Caco-2 (cell line): ENCODE measurements around the gene ARHGAP15. TPM values are rescaled to one million over a fixed set of nuclear protein-coding genes. Genes with fewer than 3 reads are reported as not detected.

Source experiments
- BruUV-seq: library from RNA; stranded (reverse); fragments of 400-500 nt; replicated peaks from 2 replicates; lab custom pipeline; 2021; lab: Mats Ljungman, UMichigan
- CTCF ChIA-PET: fragments of 300-600 bp; sonication (Branson Sonifier 250); formaldehyde crosslinking; loops from one replicate; lab custom pipeline; 2022; ENCODE audit warnings: antibody characterized with exemption; lab: Charles Lee
- POLR2A ChIA-PET: fragments of 300-600 bp; sonication (Branson Sonifier 250); formaldehyde crosslinking; loops from one replicate; lab custom pipeline; 2022; ENCODE audit warnings: antibody characterized with exemption; lab: Charles Lee
- DNase-seq, 2 experiments: peaks; one replicate each; pipeline versions ENCODE4 v3.0.0 to v3.0.0-alpha.2; 2020 to 2022
- H3K27me3 ChIP-seq: replicated peaks from 2 replicates; pipeline ENCODE4 v1.6.0; 2011; ENCODE audit warnings: low read length; ENCODE audit not compliant: control insufficient read depth, insufficient read depth
- H3K36me3 ChIP-seq: 2 replicates; pipeline ENCODE4 v1.5.1; 2011; ENCODE audit warnings: low read length; ENCODE audit not compliant: control insufficient read depth, insufficient read depth
- H3K4me1 ChIP-seq: fragments of 250-450 bp; sonication (Bioruptor Pico); 2 replicates; pipeline ENCODE4 v1.5.1; 2020; ENCODE audit warnings: mild to moderate bottlenecking
- H3K4me3 ChIP-seq: 2 replicates; pipeline ENCODE4 v1.5.1; 2011; ENCODE audit warnings: low read depth, mild to moderate bottlenecking, control low read depth, low read length
- H3K9me3 ChIP-seq: fragments of 250-450 bp; sonication (Bioruptor Pico); 2 replicates; pipeline ENCODE4 v1.5.1; 2020; ENCODE audit warnings: mild to moderate bottlenecking, moderate library complexity
- H3K27ac Mint-ChIP-seq: one replicate; pipeline ENCODE4 v1.8.0; 2022; ENCODE audit warnings: mixed read lengths; ENCODE audit not compliant: unreplicated experiment
- H3K27me3 Mint-ChIP-seq: one replicate; pipeline ENCODE4 v1.8.0; 2022; ENCODE audit warnings: mixed read lengths; ENCODE audit not compliant: insufficient read depth, unreplicated experiment
- H3K36me3 Mint-ChIP-seq: one replicate; pipeline ENCODE4 v1.8.0; 2022; ENCODE audit warnings: mild to moderate bottlenecking, mixed read lengths; ENCODE audit not compliant: insufficient read depth, unreplicated experiment
- H3K4me1 Mint-ChIP-seq: one replicate; pipeline ENCODE4 v1.8.0; 2022; ENCODE audit warnings: low read depth, mixed read lengths; ENCODE audit not compliant: unreplicated experiment
- H3K4me3 Mint-ChIP-seq: one replicate; pipeline ENCODE4 v1.8.0; 2022; ENCODE audit warnings: mild to moderate bottlenecking, moderate library complexity, mixed read lengths; ENCODE audit not compliant: unreplicated experiment
- H3K9me3 Mint-ChIP-seq: one replicate; pipeline ENCODE4 v1.8.0; 2022; ENCODE audit warnings: mixed read lengths; ENCODE audit not compliant: unreplicated experiment
- intact Hi-C: fragments of 100-400 bp; cut with micrococcal nuclease; formaldehyde crosslinking; loops from one replicate; pipeline ENCODE4 v1.10.0; 2022; ENCODE audit not compliant: unreplicated experiment
- total RNA-seq: library from RNA; stranded (reverse); gene quantifications from 2 replicates; pipeline ENCODE4 v1.2.3, GENCODE V29; 2022
- TF ChIP-seq, protein P1 (sequence below), 2 experiments: fragments of 200-600 bp in 1 of 2; IDR thresholded peaks; 1 replicate in 1 of 2; 2 replicates in 1 of 2; pipeline versions ENCODE4 v1.5.1 to v1.8.0; 2011 to 2022; ENCODE audit warnings: antibody characterized with exemption in 1 of 2, control low read depth in 1 of 2, inconsistent platforms in 1 of 2, low read depth in 1 of 2, low read length in 1 of 2, mild to moderate bottlenecking in 1 of 2, moderate library complexity in 1 of 2; ENCODE audit not compliant: insufficient read depth in 1 of 2, severe bottlenecking in 1 of 2, unreplicated experiment in 1 of 2

ARHGAP15 gene
- total RNA-seq, 1 experiment from 2014 or later, result not detected

DNA sequence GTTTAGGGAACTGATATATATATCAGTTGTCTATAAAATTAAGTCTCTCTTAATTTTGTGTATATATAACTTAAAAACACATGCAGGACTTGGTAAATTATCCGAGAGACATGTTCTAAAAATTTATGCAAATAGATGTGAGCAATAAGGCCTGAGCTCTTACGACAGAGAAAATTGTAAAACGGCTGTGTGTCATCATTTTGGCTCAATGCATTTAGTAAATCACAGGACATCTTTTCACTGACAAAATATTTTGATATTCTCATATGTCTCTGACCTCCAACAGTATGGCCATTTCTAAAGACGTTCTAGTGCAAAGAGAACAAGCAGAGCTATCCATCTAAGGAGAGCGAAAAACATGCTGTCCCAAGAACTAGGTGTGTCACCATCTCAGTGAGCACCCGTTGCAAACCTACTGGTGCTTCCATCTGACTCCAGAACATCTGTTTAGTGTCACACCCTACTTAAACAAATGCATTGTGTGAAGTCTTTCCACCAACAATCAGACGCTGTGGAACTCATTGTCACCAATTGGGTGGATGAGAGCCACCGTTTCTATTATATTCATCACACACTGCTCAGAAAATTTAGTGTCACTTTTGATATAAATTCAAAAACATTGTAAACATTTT, 108.0 kb downstream of the ARHGAP15 start:
- ChIA-PET CTCF (no interaction called here), POLR2A (no interaction called here)
- BruUV-seq, result no TSS peak
- Mint-ChIP-seq H3K27ac (no peak overlapping the region), H3K27me3 (peaks cover 4% of the 10 kb centered on the region), H3K36me3 (no peaks in the 10 kb centered on the region), H3K4me3 (no peak overlapping the region), H3K9me3 (no peaks in the 10 kb centered on the region), H3K4me1 (no peaks in the 10 kb centered on the region)
- H3K27me3 ChIP-seq, result no peaks in the 10 kb centered on the region
- no peaks in the 10 kb centered on the region for H3K9me3 ChIP-seq
- DNase-seq, result no peak
- H3K4me1 ChIP-seq, result no peaks in the 10 kb centered on the region
- H3K36me3 ChIP-seq, result no peaks in the 10 kb centered on the region
- H3K4me3 ChIP-seq, result no peak overlapping the region
- TF ChIP-seq, protein P1, sequence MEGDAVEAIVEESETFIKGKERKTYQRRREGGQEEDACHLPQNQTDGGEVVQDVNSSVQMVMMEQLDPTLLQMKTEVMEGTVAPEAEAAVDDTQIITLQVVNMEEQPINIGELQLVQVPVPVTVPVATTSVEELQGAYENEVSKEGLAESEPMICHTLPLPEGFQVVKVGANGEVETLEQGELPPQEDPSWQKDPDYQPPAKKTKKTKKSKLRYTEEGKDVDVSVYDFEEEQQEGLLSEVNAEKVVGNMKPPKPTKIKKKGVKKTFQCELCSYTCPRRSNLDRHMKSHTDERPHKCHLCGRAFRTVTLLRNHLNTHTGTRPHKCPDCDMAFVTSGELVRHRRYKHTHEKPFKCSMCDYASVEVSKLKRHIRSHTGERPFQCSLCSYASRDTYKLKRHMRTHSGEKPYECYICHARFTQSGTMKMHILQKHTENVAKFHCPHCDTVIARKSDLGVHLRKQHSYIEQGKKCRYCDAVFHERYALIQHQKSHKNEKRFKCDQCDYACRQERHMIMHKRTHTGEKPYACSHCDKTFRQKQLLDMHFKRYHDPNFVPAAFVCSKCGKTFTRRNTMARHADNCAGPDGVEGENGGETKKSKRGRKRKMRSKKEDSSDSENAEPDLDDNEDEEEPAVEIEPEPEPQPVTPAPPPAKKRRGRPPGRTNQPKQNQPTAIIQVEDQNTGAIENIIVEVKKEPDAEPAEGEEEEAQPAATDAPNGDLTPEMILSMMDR (IDR thresholded peaks at IDR 0.05; ENCODE audit: insufficient read depth in 1 of 2, low read depth in 1 of 2, low read length in 1 of 2, severe bottlenecking in 1 of 2, unreplicated experiment in 1 of 2), result no peak
- intact Hi-C loops, result no loop called here

DNA sequence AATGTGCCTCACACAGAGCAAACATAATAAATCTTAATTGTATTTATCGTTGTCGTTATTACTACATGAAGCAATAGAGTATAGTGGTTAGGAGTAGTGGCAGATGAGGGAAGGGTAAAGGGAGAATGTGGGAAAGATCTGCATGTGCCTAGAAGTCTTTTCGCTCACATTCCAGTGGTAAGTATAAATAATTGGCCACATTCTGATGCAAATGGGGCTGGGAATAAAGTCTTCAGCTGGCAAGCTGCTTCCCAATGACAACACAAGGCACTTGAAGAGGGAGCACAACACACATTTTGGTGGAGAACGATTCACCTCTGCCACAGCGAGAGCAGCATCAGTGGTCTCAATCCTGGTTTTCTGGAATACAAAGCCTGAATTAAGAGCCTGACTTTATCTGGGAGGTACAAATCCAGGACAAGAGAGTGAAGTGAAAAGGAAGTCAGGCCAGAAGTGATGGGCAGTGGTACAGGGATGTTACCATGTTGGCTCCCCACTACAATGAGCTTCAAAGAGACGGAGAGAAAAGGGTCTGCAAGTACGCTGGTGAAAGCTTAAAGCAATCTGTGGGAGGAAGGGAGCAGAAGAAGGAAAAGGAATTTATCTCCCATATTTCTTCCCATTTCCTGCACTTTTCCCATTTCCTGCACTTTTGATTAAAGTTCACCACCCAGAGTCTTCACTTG, 112.3 kb downstream of the ARHGAP15 start:
- POLR2A ChIA-PET, result no interaction called here
- TF ChIP-seq, protein P1 (IDR thresholded peaks at IDR 0.05; ENCODE audit: insufficient read depth in 1 of 2, low read depth in 1 of 2, low read length in 1 of 2, severe bottlenecking in 1 of 2, unreplicated experiment in 1 of 2), result no peak
- Mint-ChIP-seq H3K27me3 (peaks cover 4% of the 10 kb centered on the region), H3K4me3 (no peak overlapping the region), H3K9me3 (no peaks in the 10 kb centered on the region), H3K4me1 (no peaks in the 10 kb centered on the region), H3K27ac (no peak overlapping the region), H3K36me3 (no peaks in the 10 kb centered on the region)
- no peak for DNase-seq
- CTCF ChIA-PET, result interaction anchor here (0.6 kb wide), 1 partner anchor 21 kb away, joined by 4 read pairs; no protein-coding TSS in a partner anchor
- Histone ChIP-seq H3K4me3 (no peak overlapping the region), H3K4me1 (no peaks in the 10 kb centered on the region), H3K36me3 (no peaks in the 10 kb centered on the region), H3K9me3 (no peaks in the 10 kb centered on the region), H3K27me3 (no peaks in the 10 kb centered on the region)
- intact Hi-C loops, result no loop called here
- BruUV-seq, result no TSS peak

DNA sequence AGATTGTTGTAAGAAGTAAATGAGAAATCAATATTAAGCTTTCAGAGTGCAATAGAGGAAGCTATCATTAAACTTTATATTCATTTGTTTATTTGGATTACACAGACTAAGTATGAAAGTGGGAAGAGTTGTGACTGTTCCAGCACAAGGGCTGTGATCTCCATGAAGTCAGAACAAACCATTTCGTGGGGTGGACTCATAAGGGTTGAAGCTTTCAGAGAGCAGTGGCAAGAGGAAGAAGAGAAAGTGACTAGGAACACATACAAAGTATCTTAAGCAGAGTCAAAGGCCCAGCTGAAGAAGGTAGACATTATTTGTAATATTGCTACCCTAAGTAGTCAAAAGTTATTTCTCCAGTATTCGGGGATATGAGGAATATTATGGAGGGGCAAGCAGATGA, 117.0 kb downstream of the ARHGAP15 start:
- CTCF ChIA-PET, result no interaction called here
- H3K4me3 Mint-ChIP-seq, result no peak overlapping the region

More for the DNA sequence above, 117.0 kb downstream of the ARHGAP15 start:
- no peak overlapping the region for H3K27ac Mint-ChIP-seq
- no peaks in the 10 kb centered on the region for H3K4me1 Mint-ChIP-seq
- TF ChIP-seq, protein P1 (IDR thresholded peaks at IDR 0.05; ENCODE audit: insufficient read depth in 1 of 2, low read depth in 1 of 2, low read length in 1 of 2, severe bottlenecking in 1 of 2, unreplicated experiment in 1 of 2), result no peak
- Histone ChIP-seq H3K4me3 (no peak overlapping the region), H3K4me1 (no peaks in the 10 kb centered on the region), H3K9me3 (no peaks in the 10 kb centered on the region), H3K36me3 (no peaks in the 10 kb centered on the region), H3K27me3 (no peaks in the 10 kb centered on the region)
- intact Hi-C loops, result no loop called here
- no peak for DNase-seq
- H3K36me3 Mint-ChIP-seq, result no peaks in the 10 kb centered on the region
- BruUV-seq, result no TSS peak
- H3K9me3 Mint-ChIP-seq, result no peaks in the 10 kb centered on the region
- H3K27me3 Mint-ChIP-seq, result peaks cover 9% of the 10 kb centered on the region
- POLR2A ChIA-PET, result no interaction called here
